AG04450 (cell line): ENCODE results near the gene RRBP1. TPM values are rescaled to one million over a fixed set of nuclear protein-coding genes. Genes with fewer than 3 reads are reported as not detected.

Experiments used
- CTCF ChIA-PET: fragments of 300-600, 350-600 bp; formaldehyde crosslinking; extraction: SDS; loops from one replicate; lab custom pipeline; 2022; ENCODE audit warnings: antibody characterized with exemption, inconsistent platforms; lab: Charles Lee
- POLR2A ChIA-PET: fragments of 350-600 bp; formaldehyde crosslinking; extraction: SDS; loops from one replicate; lab custom pipeline; 2021; ENCODE audit warnings: antibody characterized with exemption, inconsistent platforms; lab: Yijun Ruan, JAX
- DNase-seq: peaks from one replicate; pipeline ENCODE4 v3.0.0-alpha.2; 2011; ENCODE audit warnings: low read depth, low spot score
- H3K27ac ChIP-seq: one replicate; pipeline ENCODE4 v1.5.1; 2012; ENCODE audit warnings: low read depth, low read length, control low read depth
- H3K27me3 ChIP-seq: one replicate; pipeline ENCODE4 v1.6.0; 2012; ENCODE audit warnings: low read length; ENCODE audit not compliant: control insufficient read depth, insufficient read depth
- H3K4me3 ChIP-seq: 2 replicates; pipeline ENCODE4 v1.5.1; 2011; ENCODE audit warnings: mild to moderate bottlenecking, low read depth, low read length, control low read depth
- H3K9me3 ChIP-seq: 2 replicates; pipeline ENCODE4 v1.5.1; 2012; ENCODE audit warnings: low read length; ENCODE audit not compliant: control insufficient read depth, insufficient read depth
- CTCF ChIP-seq: IDR thresholded peaks from 2 replicates; pipeline ENCODE4 v1.5.1; 2011; ENCODE audit warnings: low read depth, low read length, control low read depth, inconsistent platforms
- polyA plus RNA-seq: library from polyadenylated mRNA; depleted of rRNA; stranded (reverse); fragments of >200 nt; gene quantifications from 2 replicates; pipeline ENCODE4 v1.2.3, GENCODE V29; 2011; rRNA removed

Gene RRBP1
- polyA plus RNA-seq, 1 experiment: 153 TPM

DNA sequence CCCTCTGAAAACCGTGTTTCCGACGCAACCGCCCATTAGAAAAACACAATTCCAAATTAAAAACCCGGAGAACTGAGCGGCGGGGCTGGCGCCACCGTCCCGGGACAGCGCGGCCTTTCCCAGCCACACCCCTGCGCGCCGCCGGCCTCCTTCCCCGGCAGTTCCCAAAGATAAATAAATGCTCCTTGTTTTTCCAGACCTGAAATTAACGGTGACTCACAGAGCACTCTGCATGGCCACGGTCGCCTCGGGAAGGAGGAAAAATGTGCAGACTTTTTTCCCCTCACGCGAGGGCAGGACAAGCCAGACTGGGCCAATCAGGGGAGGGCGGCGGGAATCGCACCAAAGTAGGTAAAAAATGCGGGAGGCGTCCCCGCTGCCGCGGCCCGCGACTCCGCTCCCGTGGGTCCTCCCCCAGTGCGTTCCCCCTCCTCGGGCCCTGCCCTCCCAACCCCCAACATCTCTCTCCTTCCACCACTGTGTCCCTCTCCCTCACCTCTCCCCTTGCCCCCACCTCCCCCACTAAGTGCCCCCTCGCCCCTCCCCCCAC is 113.0 kb downstream of the RRBP1 start:
- Histone ChIP-seq H3K4me3 (peak overlapping the region; percentile 87), H3K27me3 (no peaks in the 10 kb centered on the region), H3K9me3 (no peaks in the 10 kb centered on the region; the same call in 1 of the 2 replicates), H3K27ac (peak overlapping the region; percentile 95)
- ChIA-PET POLR2A (interaction anchor here (0.6 to 2.6 kb wide), 15 partner anchors 10 to 401 kb away, joined by 3 to 59 read pairs (median 7); partner anchors contain the start of genes BFSP1 and RRBP1), CTCF (interaction anchor here (1.2 kb wide), 1 partner anchor 25 kb away, joined by 3 read pairs; no protein-coding TSS in a partner anchor)
- DNase-seq: peak; percentile 93
- no peak for TF ChIP-seq CTCF

DNA sequence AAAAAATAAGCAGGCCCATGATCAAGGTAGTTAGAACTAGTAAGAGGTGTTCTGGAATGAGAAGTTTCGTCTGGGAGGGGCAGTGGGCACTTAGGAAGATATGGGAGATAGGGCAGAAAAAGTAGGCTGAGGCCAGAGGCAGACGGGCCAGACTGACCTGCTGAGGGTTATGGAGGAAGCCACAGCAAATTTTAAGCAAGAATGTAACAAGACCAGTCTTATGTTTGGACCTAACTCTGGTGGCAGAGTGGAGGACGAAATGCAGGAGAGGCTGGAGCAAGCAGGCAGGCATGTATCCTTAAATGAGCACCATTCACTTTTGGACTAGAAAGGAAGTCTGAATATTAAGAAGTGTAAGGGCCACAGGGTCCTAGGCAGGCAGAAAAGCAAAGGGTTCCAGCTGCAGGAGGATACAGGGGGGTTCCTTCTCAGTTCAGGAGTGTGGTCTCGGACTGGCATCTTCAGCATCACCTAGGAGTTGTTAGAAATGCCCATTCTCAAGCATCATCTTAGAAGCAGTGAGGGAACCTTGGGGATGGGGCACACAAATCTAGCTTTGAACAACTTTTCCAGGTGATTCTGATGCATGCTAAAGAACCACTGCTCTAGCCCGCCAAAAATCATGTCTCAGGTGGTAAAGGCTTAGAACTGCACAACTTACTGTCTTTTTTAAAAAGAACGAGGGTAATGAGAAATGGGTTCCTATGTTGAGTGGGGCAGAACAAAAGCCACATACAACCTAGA is 113.8 kb downstream of the RRBP1 start:
- Histone ChIP-seq H3K4me3 (peak overlapping the region; percentile 87), H3K9me3 (no peaks in the 10 kb centered on the region; the same call in 1 of the 2 replicates), H3K27ac (peak overlapping the region; percentile 95), H3K27me3 (no peaks in the 10 kb centered on the region)
- POLR2A ChIA-PET: interaction anchor here (1.0 kb wide), 1 partner anchor 27 kb away, joined by 3 read pairs; no protein-coding TSS in a partner anchor
- DNase-seq: no peak
- no peak for TF ChIP-seq CTCF
- CTCF ChIA-PET: interaction anchor here (1.2 kb wide), 1 partner anchor 26 kb away, joined by 3 read pairs; no protein-coding TSS in a partner anchor

GRCh38 chr20:17566345-17566744 is 115.7 kb downstream of the RRBP1 start:
- Histone ChIP-seq H3K4me3 (no peak overlapping the region), H3K9me3 (no peaks in the 10 kb centered on the region; the same call in 1 of the 2 replicates), H3K27me3 (no peaks in the 10 kb centered on the region), H3K27ac (no peak overlapping the region)
- ChIA-PET CTCF (interaction anchor here (0.7 to 0.9 kb wide), 3 partner anchors 9 to 399 kb away, joined by 3 to 6 read pairs (median 3); no protein-coding TSS in a partner anchor), POLR2A (interaction anchor here (1.8 kb wide), 1 partner anchor 24 kb away, joined by 19 read pairs; no protein-coding TSS in a partner anchor)
- no peak for TF ChIP-seq CTCF
- DNase-seq: no peak

GRCh38 chr20:17565169-17565845 is 116.7 kb downstream of the RRBP1 start:
- Histone ChIP-seq H3K27ac (no peak overlapping the region), H3K9me3 (no peaks in the 10 kb centered on the region; the same call in 1 of the 2 replicates), H3K27me3 (no peaks in the 10 kb centered on the region), H3K4me3 (no peak overlapping the region)
- ChIA-PET POLR2A (interaction anchor here (1.8 kb wide), 1 partner anchor 23 kb away, joined by 19 read pairs; no protein-coding TSS in a partner anchor), CTCF (interaction anchor here (0.6 to 0.9 kb wide), 2 partner anchors 9 to 11 kb away, joined by 3 read pairs; no protein-coding TSS in a partner anchor)
- no peak for TF ChIP-seq CTCF
- no peak for DNase-seq

Other genes starting within 250 kb of the RRBP1 start
- gene BFSP1, start 150.9 kb downstream of the RRBP1 start, polyA plus RNA-seq: 2.3 and 2.9 TPM in 2 replicates
- gene DSTN, start 112.2 kb downstream of the RRBP1 start, polyA plus RNA-seq: 318 and 414 TPM in 2 replicates
- not detected in 2 replicates for gene BANF2, start 17.7 kb upstream of the RRBP1 start, polyA plus RNA-seq